ENCODE measurements around the gene MITF. TPM values are rescaled to one million over a fixed set of nuclear protein-coding genes. Genes with fewer than 3 reads are reported as not detected.

MITF gene
- total RNA-seq, 1 donor from 2014 or later: 8.7 TPM

GRCh38 chr3:69838696-69839515 is 99.6 kb downstream of the MITF start:
- Mint-ChIP-seq H3K9me3 (peaks cover 9% of the 10 kb centered on the region), H3K27me3 (no peaks in the 10 kb centered on the region), H3K27ac (no peak overlapping the region), H3K4me1 (ENCODE audit: unreplicated experiment) (peaks cover 14% of the 10 kb centered on the region), H3K4me3 (no peak overlapping the region), H3K36me3 (peaks cover 3% of the 10 kb centered on the region)
- TF ChIP-seq CTCF (conservative IDR thresholded peaks at IDR 0.05): no peak
- DNase-seq (ENCODE audit: extremely low spot score, unreplicated experiment): no peak

DNA sequence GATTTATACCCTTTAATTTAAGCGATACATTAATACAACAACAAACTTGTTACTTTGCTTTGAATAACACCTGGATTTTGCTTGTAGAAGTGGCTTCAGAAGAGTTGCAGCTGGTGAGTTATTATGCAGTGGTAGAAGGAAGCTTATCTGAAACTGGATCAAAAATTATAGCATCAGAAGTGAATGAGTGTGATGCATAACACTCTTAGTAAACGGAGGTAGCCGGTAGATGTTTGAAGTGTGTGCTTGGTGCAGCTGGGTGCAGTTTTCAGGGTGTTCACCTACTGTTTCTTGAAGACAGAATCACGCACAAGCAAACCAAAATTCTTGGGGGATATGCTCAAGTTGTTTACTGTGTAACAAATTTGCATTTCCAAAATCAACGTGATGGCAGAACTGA is 103.1 kb downstream of the MITF start:
- H3K9me3 Mint-ChIP-seq: no peaks in the 10 kb centered on the region
- H3K4me1 Mint-ChIP-seq (ENCODE audit: unreplicated experiment): peaks cover 14% of the 10 kb centered on the region
- H3K36me3 Mint-ChIP-seq: no peaks in the 10 kb centered on the region
- H3K27ac Mint-ChIP-seq: no peak overlapping the region
- TF ChIP-seq CTCF (conservative IDR thresholded peaks at IDR 0.05): no peak
- no peaks in the 10 kb centered on the region for H3K27me3 Mint-ChIP-seq
- H3K4me3 Mint-ChIP-seq: no peak overlapping the region
- no peak for DNase-seq (ENCODE audit: extremely low spot score, unreplicated experiment)

- no peak for DNase-seq (ENCODE audit: extremely low spot score, unreplicated experiment)
- Mint-ChIP-seq H3K27ac (no peak overlapping the region), H3K27me3 (no peaks in the 10 kb centered on the region), H3K9me3 (no peaks in the 10 kb centered on the region), H3K36me3 (no peaks in the 10 kb centered on the region), H3K4me3 (no peak overlapping the region), H3K4me1 (ENCODE audit: unreplicated experiment) (peaks cover 14% of the 10 kb centered on the region)
- no peak for TF ChIP-seq CTCF (conservative IDR thresholded peaks at IDR 0.05)
Observed at GRCh38 chr3:69842789-69843188, 103.5 kb downstream of the MITF start.

GRCh38 chr3:69844706-69845105 is 105.4 kb downstream of the MITF start:
- H3K4me3 Mint-ChIP-seq: no peak overlapping the region
- DNase-seq (ENCODE audit: extremely low spot score, unreplicated experiment): no peak
- no peaks in the 10 kb centered on the region for H3K9me3 Mint-ChIP-seq
- no peaks in the 10 kb centered on the region for H3K27me3 Mint-ChIP-seq
- H3K4me1 Mint-ChIP-seq (ENCODE audit: unreplicated experiment): no peaks in the 10 kb centered on the region
- TF ChIP-seq CTCF (conservative IDR thresholded peaks at IDR 0.05): no peak
- no peak overlapping the region for H3K27ac Mint-ChIP-seq
- no peaks in the 10 kb centered on the region for H3K36me3 Mint-ChIP-seq

DNA sequence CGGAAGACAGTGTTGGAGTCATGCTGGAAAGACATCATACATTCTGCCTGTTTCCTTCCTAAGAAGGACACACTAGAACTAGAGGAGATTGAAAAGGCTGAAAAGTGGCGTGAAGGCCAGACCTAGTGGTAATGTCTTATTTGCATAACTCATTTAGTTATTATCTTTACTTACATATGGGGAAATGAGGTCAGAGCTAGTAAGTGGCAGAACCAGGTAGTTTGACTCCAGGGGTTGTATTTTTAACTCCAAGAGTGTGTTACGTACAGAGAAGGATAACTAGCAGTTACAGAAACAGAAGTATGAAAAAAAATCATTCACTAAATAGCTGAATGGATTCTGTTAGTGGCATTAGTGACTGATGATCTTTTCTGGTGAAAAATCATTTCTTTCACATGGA is 108.0 kb downstream of the MITF start:
- no peak for DNase-seq (ENCODE audit: extremely low spot score, unreplicated experiment)
- Mint-ChIP-seq H3K4me1 (ENCODE audit: unreplicated experiment) (no peaks in the 10 kb centered on the region), H3K27ac (no peak overlapping the region), H3K4me3 (no peak overlapping the region), H3K27me3 (no peaks in the 10 kb centered on the region), H3K9me3 (no peaks in the 10 kb centered on the region), H3K36me3 (no peaks in the 10 kb centered on the region)
- no peak for TF ChIP-seq CTCF (conservative IDR thresholded peaks at IDR 0.05)
